A549 (cell line): ENCODE results near the gene FOXP1. TPM values are rescaled to one million over a fixed set of nuclear protein-coding genes. Genes with fewer than 3 reads are reported as not detected.

Experiments
- ATAC-seq, 2 experiments: fragments of 200-7000 bp in 1 of 2; fragments of >200 bp in 1 of 2; cut with Nextera tagmentation in 1 of 2; cut with Tn5 transposase in 1 of 2; 3 replicates each; pipeline versions ENCODE4 v1.8.0 to v1.9.1; 2018 to 2020; ENCODE audit warnings: mild to moderate bottlenecking in 1 of 2, moderate library complexity in 1 of 2
- CTCF ChIA-PET: fragments of 300-600 bp; sonication (Branson Sonifier 250); formaldehyde crosslinking; extraction: SDS; loops from one replicate; lab custom pipeline; 2021; ENCODE audit warnings: antibody characterized with exemption, inconsistent platforms; lab: Yijun Ruan, JAX
- POLR2A ChIA-PET: fragments of 350-600 bp; formaldehyde crosslinking; extraction: SDS; loops from one replicate; lab custom pipeline; 2021; ENCODE audit warnings: antibody characterized with exemption, inconsistent platforms; lab: Yijun Ruan, JAX
- DNase-seq, 2 experiments: peaks; one replicate each; pipeline versions ENCODE4 v3.0.0 to v3.0.0-alpha.2; 2011 to 2016; ENCODE audit warnings: low read depth in 1 of 2, low spot score in 1 of 2
- FAIRE-seq: peaks from 2 replicates; lab custom pipeline; 2011; peaks lifted over from hg19 to GRCh38; lab: Jason Lieb, UNC
- H3K27ac ChIP-seq, 2 experiments: fragments of >200 bp; sonication (Bioruptor Twin); formaldehyde crosslinking; 3 replicates each; pipeline ENCODE4 v1.5.1; 2016 to 2017
- H3K4me1 ChIP-seq: fragments of >200 bp; sonication (Bioruptor Twin); formaldehyde crosslinking; 3 replicates; pipeline ENCODE4 v1.6.1; 2016
- H3K4me2 ChIP-seq: fragments of >200 bp; sonication (Bioruptor Twin); formaldehyde crosslinking; 3 replicates; pipeline ENCODE4 v1.6.1; 2016
- H3K4me3 ChIP-seq: fragments of >200 bp; sonication (Bioruptor Twin); formaldehyde crosslinking; 3 replicates; pipeline ENCODE4 v1.5.1; 2016
- H3K9me3 ChIP-seq: fragments of >200 bp; sonication (Bioruptor Twin); formaldehyde crosslinking; 3 replicates; pipeline ENCODE4 v1.6.1; 2016
- BCL3 ChIP-seq: fragments of >200 bp; sonication (Bioruptor Twin); formaldehyde crosslinking; IDR thresholded peaks from 3 replicates; pipeline ENCODE4 v1.6.1; 2016
- CBX2 ChIP-seq: fragments of 200-600 bp; sonication (generic); IDR thresholded peaks from 2 replicates; pipeline ENCODE4 v1.6.1; 2016; ENCODE audit warnings: low read depth, mild to moderate bottlenecking, borderline replicate concordance
- EHF ChIP-seq: fragments of 250-450 bp; sonication (Bioruptor Pico); IDR thresholded peaks from 2 replicates; pipeline ENCODE4 v1.5.0; 2020; ENCODE audit warnings: mild to moderate bottlenecking
- EHMT2 ChIP-seq: fragments of 200-600 bp; sonication (generic); IDR thresholded peaks from 2 replicates; pipeline ENCODE4 v1.6.1; 2016; ENCODE audit warnings: antibody characterized with exemption, low read depth, mild to moderate bottlenecking, moderate library complexity
- ELK1 ChIP-seq: fragments of 150-350 bp; IDR thresholded peaks from 2 replicates; pipeline ENCODE4 v1.6.1; 2014; ENCODE audit warnings: low read depth, mild to moderate bottlenecking, low read length
- ESRRA ChIP-seq: fragments of 150-350 bp; IDR thresholded peaks from 2 replicates; pipeline ENCODE4 v1.6.1; 2014; ENCODE audit warnings: mild to moderate bottlenecking, low read length, borderline replicate concordance
- FOXS1 ChIP-seq: fragments of 250-450 bp; sonication (Bioruptor Pico); IDR thresholded peaks from 2 replicates; pipeline ENCODE4 v1.5.0; 2020; ENCODE audit warnings: mild to moderate bottlenecking, moderate library complexity
- GATA3 ChIP-seq: IDR thresholded peaks from 2 replicates; pipeline ENCODE4 v1.6.1; 2012; ENCODE audit warnings: borderline replicate concordance
- HOXB13 ChIP-seq: fragments of 250-450 bp; sonication (Bioruptor Pico); IDR thresholded peaks from 2 replicates; pipeline ENCODE4 v1.5.0; 2020; ENCODE audit warnings: low read depth, mild to moderate bottlenecking, moderate library complexity
- JUNB ChIP-seq: fragments of >200 bp; sonication (Bioruptor Twin); formaldehyde crosslinking; IDR thresholded peaks from 2 replicates; pipeline ENCODE4 v1.6.1; 2016
- KDM5A ChIP-seq: fragments of 200-600 bp; sonication (generic); IDR thresholded peaks from 2 replicates; pipeline ENCODE4 v1.6.1; 2016; ENCODE audit warnings: antibody characterized with exemption, mild to moderate bottlenecking
- MYC ChIP-seq: IDR thresholded peaks from 2 replicates; pipeline ENCODE4 v1.6.1; 2012; ENCODE audit warnings: mild to moderate bottlenecking, inconsistent platforms, low read length, improper control_type of control experiment, borderline replicate concordance
- NPAS2 ChIP-seq: fragments of 250-450 bp; sonication (Bioruptor Pico); IDR thresholded peaks from 2 replicates; pipeline ENCODE4 v1.8.0; 2022; ENCODE audit warnings: mild to moderate bottlenecking, moderate library complexity, borderline replicate concordance
- NR3C1 ChIP-seq: fragments of >200 bp; sonication (Bioruptor Twin); formaldehyde crosslinking; IDR thresholded peaks from 3 replicates; pipeline ENCODE4 v1.6.1; 2017
- PBX3 ChIP-seq: IDR thresholded peaks from 2 replicates; pipeline ENCODE4 v1.6.1; 2012
- PHF8 ChIP-seq: fragments of 200-600 bp; sonication (generic); IDR thresholded peaks from 2 replicates; pipeline ENCODE4 v1.6.1; 2016; ENCODE audit warnings: low read depth, mild to moderate bottlenecking, antibody characterized with exemption, moderate library complexity, borderline replicate concordance
- SREBF2 ChIP-seq: fragments of 450-650 bp; IDR thresholded peaks from 2 replicates; pipeline ENCODE4 v1.6.1; 2014; ENCODE audit warnings: mild to moderate bottlenecking, moderate library complexity
- TFCP2L1 ChIP-seq: fragments of 250-450 bp; sonication (Bioruptor Pico); IDR thresholded peaks from 2 replicates; pipeline ENCODE4 v1.5.0; 2021; ENCODE audit warnings: mild to moderate bottlenecking
- ZC3H11A ChIP-seq: fragments of 450-650 bp; IDR thresholded peaks from 2 replicates; pipeline ENCODE4 v1.6.1; 2014; ENCODE audit warnings: antibody characterized with exemption, mild to moderate bottlenecking
- WGBS: methylation state at CpG from one replicate; pipeline ENCODE4 v1.1.6; 2017; ENCODE audit errors: missing lambda C conversion rate; 5-methylcytosine and 5-hydroxymethylcytosine counted together
- polyA plus RNA-seq, 4 experiments: library from polyadenylated mRNA; depleted of rRNA in 3 of 4; stranded (reverse); fragments of >200 nt; fragmentation: RNase III in 1 of 4; extraction: RNeasy Plus Mini Kit Qiagen cat#74134 plus additional on column Dnase treatment in 1 of 4; gene quantifications; 2 replicates in 3 of 4; 3 replicates in 1 of 4; pipeline ENCODE4 v1.2.3, GENCODE V29; 2011 to 2017
- TF ChIP-seq, protein P1 (sequence below): fragments of 250-450 bp; sonication (Bioruptor Pico); IDR thresholded peaks from 2 replicates; pipeline ENCODE4 v1.5.0; 2020; ENCODE audit warnings: low read depth, mild to moderate bottlenecking, moderate library complexity
- TF ChIP-seq, protein P2 (sequence below): IDR thresholded peaks from 2 replicates; pipeline ENCODE4 v1.6.1; 2012; ENCODE audit warnings: low read depth, borderline replicate concordance
- TF ChIP-seq, protein P3 (sequence below): fragments of 250-450 bp; sonication (Bioruptor Pico); IDR thresholded peaks from 2 replicates; pipeline ENCODE4 v1.5.0; 2021; ENCODE audit warnings: mild to moderate bottlenecking, moderate library complexity, borderline replicate concordance

FOXP1 gene
- polyA plus RNA-seq, 2 of the 4 experiments (the other 2 are of a cell fraction) = 12.8 to 13.9 TPM

GRCh38 chr3:71217640-71218222 is 365.8 kb downstream of the FOXP1 start:
- H3K4me1 ChIP-seq = peaks cover 5% of the 10 kb centered on the region; the same call in 1 of the 3 replicates
- H3K27ac ChIP-seq = no peak overlapping the region
- no peak overlapping the region for H3K4me3 ChIP-seq
- TF ChIP-seq NR3C1 = no peak
- TF ChIP-seq HOXB13 (CRISPR knock-in tag) = no peak
- no peak for TF ChIP-seq CBX2
- TF ChIP-seq ZC3H11A = no peak
- no peak for TF ChIP-seq NPAS2
- TF ChIP-seq EHF (CRISPR knock-in tag) = no peak
- TF ChIP-seq PHF8 = no peak
- no peak for TF ChIP-seq ELK1
- TF ChIP-seq, protein P1, sequence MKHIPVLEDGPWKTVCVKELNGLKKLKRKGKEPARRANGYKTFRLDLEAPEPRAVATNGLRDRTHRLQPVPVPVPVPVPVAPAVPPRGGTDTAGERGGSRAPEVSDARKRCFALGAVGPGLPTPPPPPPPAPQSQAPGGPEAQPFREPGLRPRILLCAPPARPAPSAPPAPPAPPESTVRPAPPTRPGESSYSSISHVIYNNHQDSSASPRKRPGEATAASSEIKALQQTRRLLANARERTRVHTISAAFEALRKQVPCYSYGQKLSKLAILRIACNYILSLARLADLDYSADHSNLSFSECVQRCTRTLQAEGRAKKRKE (CRISPR knock-in tag) = no peak
- no peak for TF ChIP-seq MYC
- TF ChIP-seq PBX3 = no peak
- no peak for TF ChIP-seq ESRRA
- TF ChIP-seq JUNB = no peak
- TF ChIP-seq, protein P2, sequence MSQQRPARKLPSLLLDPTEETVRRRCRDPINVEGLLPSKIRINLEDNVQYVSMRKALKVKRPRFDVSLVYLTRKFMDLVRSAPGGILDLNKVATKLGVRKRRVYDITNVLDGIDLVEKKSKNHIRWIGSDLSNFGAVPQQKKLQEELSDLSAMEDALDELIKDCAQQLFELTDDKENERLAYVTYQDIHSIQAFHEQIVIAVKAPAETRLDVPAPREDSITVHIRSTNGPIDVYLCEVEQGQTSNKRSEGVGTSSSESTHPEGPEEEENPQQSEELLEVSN = no peak
- no peak for TF ChIP-seq EHMT2
- DNase-seq = no peak
- CTCF ChIA-PET = no interaction called here
- POLR2A ChIA-PET = no interaction called here
- no peak for ATAC-seq
- no peaks in the 10 kb centered on the region for H3K9me3 ChIP-seq
- WGBS = 88% methylated on average over 8 of the region's 8 CpGs
- H3K4me2 ChIP-seq = no peak overlapping the region
- no peak for FAIRE-seq

DNA sequence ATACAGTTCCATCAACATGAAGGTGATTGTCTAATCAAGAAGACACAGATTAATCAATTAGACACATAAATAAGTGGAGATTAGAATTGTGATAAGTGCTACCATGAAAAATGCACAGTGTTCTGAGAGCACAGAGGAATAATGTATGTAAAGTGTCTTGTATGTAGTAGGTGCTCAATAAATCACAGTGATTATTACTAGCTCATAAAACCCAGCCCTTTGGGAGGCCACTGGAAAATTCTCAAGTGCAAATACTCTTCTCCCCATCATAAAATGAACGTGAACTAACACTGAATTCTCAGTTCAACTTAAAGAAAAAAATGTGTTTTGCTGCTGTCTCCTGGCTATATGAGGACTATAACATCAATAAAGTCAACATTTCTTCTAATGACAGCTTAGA is 368.2 kb downstream of the FOXP1 start:
- DNase-seq (no peak), ATAC-seq (no peak)
- peaks cover 16% of the 10 kb centered on the region for H3K4me1 ChIP-seq
- no peak overlapping the region for H3K4me3 ChIP-seq
- TF ChIP-seq HOXB13 (CRISPR knock-in tag) (no peak), GATA3 (no peak), BCL3 (no peak), TFCP2L1 (CRISPR knock-in tag) (no peak), KDM5A (no peak), FOXS1 (CRISPR knock-in tag) (no peak), SREBF2 (no peak), EHF (CRISPR knock-in tag) (no peak), JUNB (no peak)
- TF ChIP-seq, protein P3, sequence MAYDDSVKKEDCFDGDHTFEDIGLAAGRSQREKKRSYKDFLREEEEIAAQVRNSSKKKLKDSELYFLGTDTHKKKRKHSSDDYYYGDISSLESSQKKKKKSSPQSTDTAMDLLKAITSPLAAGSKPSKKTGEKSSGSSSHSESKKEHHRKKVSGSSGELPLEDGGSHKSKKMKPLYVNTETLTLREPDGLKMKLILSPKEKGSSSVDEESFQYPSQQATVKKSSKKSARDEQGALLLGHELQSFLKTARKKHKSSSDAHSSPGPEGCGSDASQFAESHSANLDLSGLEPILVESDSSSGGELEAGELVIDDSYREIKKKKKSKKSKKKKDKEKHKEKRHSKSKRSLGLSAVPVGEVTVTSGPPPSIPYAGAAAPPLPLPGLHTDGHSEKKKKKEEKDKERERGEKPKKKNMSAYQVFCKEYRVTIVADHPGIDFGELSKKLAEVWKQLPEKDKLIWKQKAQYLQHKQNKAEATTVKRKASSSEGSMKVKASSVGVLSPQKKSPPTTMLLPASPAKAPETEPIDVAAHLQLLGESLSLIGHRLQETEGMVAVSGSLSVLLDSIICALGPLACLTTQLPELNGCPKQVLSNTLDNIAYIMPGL (CRISPR knock-in tag) = no peak
- TF ChIP-seq, all 56 proteins: peak for 0
- FAIRE-seq = no peak
- no peak overlapping the region for H3K4me2 ChIP-seq
- WGBS = 43% methylated on average over 1 of the region's 1 CpG
- ChIA-PET POLR2A (interaction anchor here (0.6 kb wide), 1 partner anchor 18 kb away, joined by 4 read pairs; no protein-coding TSS in a partner anchor), CTCF (interaction anchor here (2.9 kb wide), 1 partner anchor 14 kb away, joined by 13 read pairs; no protein-coding TSS in a partner anchor)
- no peaks in the 10 kb centered on the region for H3K9me3 ChIP-seq
- no peak overlapping the region for H3K27ac ChIP-seq
